ENCODE measurements around the gene TFB1M. TPM values are rescaled to one million over a fixed set of nuclear protein-coding genes. Genes with fewer than 3 reads are reported as not detected.

The TFB1M gene
- total RNA-seq, 1 experiment from 2014 or later, result 27.5 TPM

DNA sequence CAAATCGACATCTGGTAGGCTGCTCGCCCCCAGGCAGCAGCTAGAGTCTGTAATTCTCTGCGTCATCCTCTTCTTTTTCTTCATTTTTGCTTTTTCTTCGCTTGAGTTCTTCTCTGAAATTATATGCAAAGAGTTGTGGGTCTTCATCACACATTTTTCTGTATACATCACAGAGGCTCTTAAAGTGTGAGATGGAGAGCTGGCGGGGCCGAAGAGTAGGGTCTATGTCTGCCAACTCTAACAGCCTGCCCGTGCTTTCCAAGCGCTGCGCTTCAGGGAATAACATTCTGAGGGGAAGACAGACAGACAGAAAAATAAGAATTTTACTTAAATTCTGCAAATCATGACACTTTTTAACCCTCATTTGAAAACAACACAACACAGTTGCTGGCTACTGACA is 56.5 kb downstream of the TFB1M start:
- in situ Hi-C loops (cut with HindIII; ENCODE audit: low pct_unique_long_range_greater_than_20kb, low sequenced_read_pairs), result no loop called here
- no peak for DNase-seq (ENCODE audit: low read depth, low spot score)

DNA sequence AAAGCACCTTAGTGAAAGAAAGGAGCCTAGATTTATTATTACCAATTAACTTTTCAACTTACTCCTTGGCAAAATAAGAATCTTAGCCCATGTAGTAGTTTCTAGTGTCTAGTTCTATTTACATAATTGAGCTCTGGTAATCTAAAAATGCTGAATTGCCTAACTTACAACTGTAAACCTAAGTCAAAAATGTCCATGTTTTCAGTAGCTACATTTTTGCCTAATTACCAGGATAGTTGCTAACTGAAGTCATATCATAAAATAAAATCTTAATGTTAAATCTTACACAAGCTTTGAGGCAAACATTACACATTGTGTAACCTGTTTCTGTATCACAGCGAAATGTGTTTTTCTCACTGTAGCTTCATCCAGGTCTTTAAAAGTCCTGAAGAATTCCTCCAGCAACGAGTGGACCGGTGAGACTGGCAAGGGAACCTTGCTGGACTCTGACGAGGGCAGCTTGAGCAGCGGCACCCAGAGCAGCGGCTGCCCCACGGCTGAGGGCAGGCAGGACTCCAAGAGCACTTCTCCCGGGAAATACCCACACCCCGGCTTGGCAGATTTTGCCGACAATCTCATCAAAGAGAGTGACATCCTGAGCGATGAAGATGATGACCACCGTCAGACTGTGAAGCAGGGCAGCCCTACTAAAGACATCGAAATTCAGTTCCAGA is 58.0 kb downstream of the TFB1M start:
- DNase-seq (ENCODE audit: low read depth, low spot score), result no peak
- in situ Hi-C loops (cut with HindIII; ENCODE audit: low pct_unique_long_range_greater_than_20kb, low sequenced_read_pairs), result no loop called here

DNA sequence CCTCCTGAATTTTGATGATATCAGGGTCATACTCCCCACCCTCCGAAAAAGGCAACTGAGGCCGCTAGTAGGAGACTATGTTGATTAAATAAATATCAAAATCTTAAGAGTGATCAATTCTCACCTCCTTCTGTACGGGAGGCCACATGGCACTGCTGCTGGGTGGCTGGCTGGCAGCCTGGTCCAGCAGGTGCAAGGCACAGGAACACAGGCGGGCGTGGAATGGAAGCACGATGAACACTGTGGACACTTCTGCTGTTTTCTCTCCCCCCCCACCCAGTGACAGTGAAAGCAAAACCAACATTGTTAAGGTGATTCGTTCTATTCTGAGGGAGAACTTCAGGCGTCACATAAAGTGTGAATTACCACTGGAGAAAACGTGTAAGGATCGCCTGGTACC is 60.1 kb downstream of the TFB1M start:
- DNase-seq (ENCODE audit: low read depth, low spot score), result no peak
- in situ Hi-C loops (cut with HindIII; ENCODE audit: low pct_unique_long_range_greater_than_20kb, low sequenced_read_pairs), result no loop called here

DNA sequence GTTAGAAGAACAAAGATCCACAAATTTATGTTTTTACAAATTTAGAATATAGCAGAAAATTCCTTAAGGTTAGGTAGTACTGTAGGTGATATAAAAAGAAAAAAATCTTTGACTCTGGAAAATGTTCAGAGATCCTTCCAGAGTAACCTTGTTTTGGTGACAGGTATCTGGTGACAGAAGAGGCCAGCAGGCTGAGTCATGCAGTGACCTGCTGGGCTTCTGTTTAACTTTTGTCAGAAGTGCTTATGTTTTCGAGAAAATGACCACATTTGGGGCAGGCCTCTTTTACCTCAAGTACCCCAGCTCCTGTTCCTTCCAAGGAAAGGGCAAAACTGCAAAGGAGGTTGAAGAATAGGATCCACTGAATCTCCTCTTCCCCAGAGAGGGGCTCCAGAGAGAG is 60.9 kb downstream of the TFB1M start:
- in situ Hi-C loops (cut with HindIII; ENCODE audit: low pct_unique_long_range_greater_than_20kb, low sequenced_read_pairs), result no loop called here
- DNase-seq (ENCODE audit: low read depth, low spot score), result no peak

DNA sequence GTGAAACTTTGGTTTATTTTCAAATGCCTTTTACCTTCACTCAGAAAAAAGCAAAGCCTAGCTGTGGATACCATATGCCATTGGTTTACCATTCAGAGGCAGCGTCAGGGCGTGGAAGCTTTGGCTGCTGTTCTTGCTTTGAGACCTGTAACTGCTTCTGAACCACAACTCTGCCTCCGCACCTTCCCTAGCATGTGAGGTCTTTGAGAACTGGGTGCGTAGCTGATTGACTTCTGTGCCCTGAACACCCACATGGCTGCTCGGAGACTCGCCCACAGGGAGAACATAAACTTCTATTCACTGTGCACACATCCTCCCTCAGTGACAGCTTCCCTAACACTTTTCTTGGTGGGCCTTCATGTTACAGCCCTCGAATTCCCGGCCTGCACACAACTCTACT is 61.7 kb downstream of the TFB1M start:
- in situ Hi-C loops (cut with HindIII; ENCODE audit: low pct_unique_long_range_greater_than_20kb, low sequenced_read_pairs), result no loop called here
- DNase-seq (ENCODE audit: low read depth, low spot score), result no peak

DNA sequence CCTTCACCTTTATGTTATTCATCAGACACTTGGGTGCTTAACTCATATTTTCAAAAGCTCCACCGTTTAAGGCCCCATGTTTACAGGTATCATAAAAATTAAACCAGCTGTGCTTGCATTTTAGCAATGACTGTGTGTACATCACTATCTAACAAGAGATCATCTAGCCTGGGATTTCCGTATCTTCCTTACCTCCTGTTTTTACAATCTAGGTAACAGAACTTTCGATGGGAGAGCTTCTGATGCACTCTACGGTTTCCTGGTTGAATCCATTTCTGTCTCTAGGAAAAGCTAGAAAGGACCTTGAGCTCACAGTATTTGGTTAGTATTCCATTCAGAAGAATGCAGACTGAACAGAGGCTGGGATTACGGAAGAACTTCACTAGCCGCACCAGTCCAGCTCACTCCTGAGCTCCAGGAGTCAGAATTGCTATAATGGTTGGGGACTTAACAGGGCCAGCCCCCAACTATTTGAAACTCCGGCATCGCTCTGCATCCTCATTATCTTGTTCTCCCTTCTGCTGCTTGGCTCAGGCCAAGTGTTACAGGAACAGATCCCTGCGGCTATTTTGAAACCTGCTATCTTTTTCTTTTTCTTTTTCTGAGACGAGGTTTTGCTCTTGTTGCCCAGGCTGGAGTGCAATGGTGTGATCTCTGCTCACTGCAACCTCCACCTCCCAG is 63.4 kb downstream of the TFB1M start:
- in situ Hi-C loops (cut with HindIII; ENCODE audit: low pct_unique_long_range_greater_than_20kb, low sequenced_read_pairs), result no loop called here
- DNase-seq (ENCODE audit: low read depth, low spot score), result no peak

DNA sequence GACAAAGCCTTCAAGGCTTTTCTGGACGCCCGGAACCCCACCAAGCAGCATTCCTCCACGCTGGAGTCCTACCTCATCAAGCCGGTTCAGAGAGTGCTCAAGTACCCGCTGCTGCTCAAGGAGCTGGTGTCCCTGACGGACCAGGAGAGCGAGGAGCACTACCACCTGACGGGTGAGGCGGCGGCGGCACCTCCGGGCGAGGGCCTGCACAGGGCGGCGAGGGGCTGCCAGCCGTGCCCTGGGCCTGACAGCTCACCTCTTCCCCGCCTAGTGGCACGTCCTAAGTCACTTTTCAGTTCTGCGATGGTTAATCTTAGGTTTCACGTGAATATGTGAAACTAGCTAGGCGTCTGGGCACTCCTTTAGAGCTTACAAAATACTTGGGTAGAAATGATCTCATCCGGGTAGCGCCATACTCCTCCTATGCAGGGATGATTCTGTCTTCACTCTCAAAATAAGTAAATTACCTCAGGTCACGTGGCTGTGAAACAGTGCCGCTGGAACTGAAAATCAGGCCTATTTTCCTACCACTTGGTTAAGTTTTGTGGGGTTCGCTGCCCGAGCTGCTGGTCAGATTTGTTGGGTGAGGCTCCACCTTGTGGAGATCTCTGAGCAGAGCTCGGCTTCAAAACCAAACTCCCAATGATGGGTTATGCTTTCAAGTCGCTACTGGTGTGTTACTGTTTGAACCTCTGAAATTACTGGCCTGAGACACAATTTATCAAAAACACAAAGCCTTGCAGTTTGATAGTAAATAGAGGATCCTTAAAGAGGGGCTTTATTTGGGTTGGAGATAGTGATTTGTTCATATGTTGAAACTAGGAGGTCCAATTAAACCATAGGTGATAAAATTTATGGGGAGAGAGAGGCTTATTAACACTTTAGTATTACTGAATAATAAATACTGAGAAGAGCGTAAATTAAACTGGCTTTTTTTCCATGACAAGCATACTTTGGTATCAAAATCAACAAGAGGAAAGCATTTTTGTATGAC is 66.0 kb downstream of the TFB1M start:
- DNase-seq (ENCODE audit: low read depth, low spot score), result peak; percentile 50
- in situ Hi-C loops (cut with HindIII; ENCODE audit: low pct_unique_long_range_greater_than_20kb, low sequenced_read_pairs), result no loop called here

DNA sequence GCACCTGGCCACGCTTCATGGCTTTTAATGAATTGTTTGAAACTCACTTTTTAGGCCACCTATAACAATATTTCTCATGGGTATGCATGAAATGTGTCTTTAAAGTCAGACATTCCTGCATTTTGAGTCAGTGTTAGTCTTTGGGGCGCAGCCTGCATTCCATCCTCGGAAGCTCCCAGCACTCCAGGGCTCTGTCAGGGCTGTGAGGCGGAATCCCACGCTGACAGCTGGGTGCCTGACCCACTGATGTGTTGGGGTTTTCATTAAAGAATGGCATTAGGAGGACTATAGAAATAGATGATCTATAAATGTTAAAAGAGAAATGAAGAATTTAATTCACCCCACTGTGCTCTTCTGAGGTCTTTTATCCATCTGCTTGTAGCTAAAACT is 66.7 kb downstream of the TFB1M start:
- in situ Hi-C loops (cut with HindIII; ENCODE audit: low pct_unique_long_range_greater_than_20kb, low sequenced_read_pairs), result no loop called here
- DNase-seq (ENCODE audit: low read depth, low spot score), result no peak

DNA sequence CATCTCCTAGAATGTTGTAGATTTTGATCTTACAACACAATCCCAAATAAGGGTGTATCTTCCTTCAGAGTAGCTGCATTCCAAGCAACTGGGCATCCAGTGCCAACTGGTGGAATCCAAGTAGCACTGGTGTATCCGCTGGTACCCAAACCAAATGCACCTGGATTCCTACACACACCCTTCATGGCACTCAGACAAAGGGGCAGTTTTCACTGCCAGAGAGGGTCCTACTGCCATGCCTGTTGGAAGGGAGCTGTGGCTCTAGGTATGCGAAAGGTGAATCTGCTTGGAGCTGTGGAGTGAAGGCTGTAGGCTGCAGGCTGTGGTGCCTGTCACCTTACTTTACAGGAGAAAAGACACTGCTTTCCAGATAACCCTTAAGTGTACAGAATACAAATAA is 67.5 kb downstream of the TFB1M start:
- no peak for DNase-seq (ENCODE audit: low read depth, low spot score)
- in situ Hi-C loops (cut with HindIII; ENCODE audit: low pct_unique_long_range_greater_than_20kb, low sequenced_read_pairs), result no loop called here

DNA sequence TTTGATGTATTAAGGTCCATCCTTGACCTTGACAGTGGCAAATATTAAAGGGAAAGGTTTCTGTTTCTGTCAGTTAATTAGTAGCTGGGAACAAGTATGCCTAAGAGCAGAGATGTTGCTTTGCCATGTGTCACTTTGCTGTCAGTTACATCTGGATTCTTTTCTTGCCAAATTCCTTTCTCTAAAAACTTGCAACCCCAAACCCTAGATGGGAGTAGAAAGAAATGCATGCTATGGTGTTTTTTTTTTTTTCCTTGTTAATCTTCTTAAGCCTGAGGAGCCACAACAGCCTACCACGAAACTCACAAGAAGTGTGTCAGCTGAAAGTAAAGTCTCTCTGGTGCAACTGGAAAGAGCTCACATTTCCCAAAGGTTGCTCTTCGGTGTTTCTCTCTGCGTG is 68.5 kb downstream of the TFB1M start:
- no peak for DNase-seq (ENCODE audit: low read depth, low spot score)
- in situ Hi-C loops (cut with HindIII; ENCODE audit: low pct_unique_long_range_greater_than_20kb, low sequenced_read_pairs), result no loop called here

DNA sequence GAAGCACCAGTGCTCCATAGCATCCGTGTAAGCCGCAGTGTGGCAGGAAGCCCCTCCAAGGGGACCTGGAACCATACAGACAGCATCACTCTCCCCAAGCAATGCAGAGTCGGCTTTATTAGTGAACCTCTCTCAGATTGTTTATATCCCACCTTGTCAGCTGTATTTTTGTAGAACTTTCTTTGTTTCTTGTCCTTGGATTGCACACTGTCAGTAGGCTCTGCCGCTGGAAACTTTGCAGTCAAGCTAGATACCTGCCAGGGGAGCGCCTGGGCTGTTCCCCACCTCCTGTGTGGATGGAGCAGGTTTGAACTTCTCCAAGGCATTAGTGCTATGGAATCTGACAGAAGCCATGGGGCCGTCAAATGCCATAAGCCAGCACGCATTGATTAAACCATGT is 69.1 kb downstream of the TFB1M start:
- in situ Hi-C loops (cut with HindIII; ENCODE audit: low pct_unique_long_range_greater_than_20kb, low sequenced_read_pairs), result no loop called here

DNA sequence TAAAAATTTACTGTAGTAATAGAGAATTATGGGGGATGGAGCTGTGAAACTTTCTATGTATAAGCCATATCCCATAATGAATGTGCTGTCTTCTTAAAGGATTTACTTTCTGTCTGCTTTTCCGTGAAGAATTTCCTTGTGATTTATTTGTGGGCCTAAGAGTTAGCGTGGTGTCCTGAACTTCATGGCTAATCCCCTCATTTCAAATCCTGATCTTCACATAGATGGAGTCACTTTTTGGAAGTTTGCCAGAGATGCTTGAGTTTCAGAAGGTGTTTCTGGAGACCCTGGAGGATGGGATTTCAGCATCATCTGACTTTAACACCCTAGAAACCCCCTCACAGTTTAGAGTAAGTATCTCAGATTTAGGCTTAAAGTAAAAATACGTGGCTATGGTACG is 69.8 kb downstream of the TFB1M start:
- DNase-seq (ENCODE audit: low read depth, low spot score), result no peak
- in situ Hi-C loops (cut with HindIII; ENCODE audit: low pct_unique_long_range_greater_than_20kb, low sequenced_read_pairs), result no loop called here

More for the DNA sequence above, 69.1 kb downstream of the TFB1M start:
- DNase-seq (ENCODE audit: low read depth, low spot score), result no peak

DNA sequence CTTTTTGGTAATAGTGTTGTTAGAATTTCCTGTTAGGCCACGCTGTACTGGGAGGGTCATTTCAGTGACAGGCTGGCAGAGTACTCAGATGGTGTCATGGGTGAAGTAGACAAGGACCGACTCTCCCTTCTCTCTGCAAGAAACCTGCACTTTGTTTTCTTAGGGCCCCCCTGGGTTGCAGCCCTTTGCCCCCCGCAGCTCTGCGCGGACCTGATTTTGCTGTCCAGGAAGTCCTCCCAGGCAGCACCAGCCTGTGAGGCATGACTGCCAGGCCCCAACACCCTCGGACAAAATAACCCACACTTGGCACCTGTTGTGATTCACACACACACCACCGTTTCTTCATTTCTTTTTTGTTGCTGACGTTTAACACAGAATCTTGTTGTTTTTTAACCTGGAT is 72.3 kb downstream of the TFB1M start:
- in situ Hi-C loops (cut with HindIII; ENCODE audit: low pct_unique_long_range_greater_than_20kb, low sequenced_read_pairs), result no loop called here
- DNase-seq (ENCODE audit: low read depth, low spot score), result no peak

DNA sequence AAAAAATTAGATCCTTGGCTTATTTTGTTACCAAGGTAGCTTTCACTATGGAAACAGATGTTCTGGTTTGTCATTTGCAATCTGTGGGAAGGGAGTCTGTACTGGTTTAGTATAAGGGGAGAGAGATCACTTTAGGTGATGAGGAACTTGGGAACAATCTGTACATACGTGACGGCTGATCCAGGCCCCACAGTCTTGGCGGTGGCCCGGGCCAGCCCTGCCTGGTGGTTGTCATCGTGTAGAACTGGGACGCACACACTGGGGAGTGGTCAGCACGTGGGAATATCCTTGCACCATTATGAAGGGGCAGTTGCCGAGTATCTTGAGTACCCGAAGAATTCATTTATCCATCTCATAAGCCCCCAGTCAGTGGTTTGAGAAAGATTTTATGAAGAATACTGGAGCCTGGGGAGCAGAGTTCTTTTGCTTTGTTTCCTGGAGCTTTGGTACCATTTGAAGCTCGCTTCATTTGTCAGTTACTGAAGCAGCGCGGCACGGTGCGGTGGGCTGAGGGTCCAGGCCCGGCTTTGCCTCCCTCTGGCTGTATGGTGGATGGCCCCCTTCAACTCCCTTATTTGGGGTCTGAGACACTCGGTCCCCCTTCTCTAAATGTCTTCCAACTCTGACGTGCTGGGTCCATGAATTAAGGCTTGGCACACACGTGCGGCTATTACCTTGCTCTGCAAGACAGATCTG is 73.2 kb downstream of the TFB1M start:
- in situ Hi-C loops (cut with HindIII; ENCODE audit: low pct_unique_long_range_greater_than_20kb, low sequenced_read_pairs), result no loop called here
- no peak for DNase-seq (ENCODE audit: low read depth, low spot score)

DNA sequence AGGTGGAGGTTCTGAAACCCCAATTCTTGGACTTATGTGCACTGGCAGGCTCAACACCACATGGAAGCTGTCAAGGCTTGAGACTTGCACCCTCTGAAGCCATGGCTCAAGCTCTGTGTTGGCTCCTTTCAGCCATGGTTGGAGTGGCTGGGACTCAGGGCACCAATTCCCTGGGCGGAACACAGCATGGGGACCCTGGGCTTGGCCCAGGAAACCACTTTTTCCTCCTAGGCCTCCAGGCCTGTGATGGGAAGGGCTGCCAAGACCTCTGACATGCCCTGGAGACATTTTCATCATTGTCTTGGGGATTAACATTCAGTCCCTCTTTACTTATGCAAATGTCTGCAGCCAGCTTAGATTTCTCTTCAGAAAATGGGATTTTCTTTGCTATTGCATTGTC is 76.7 kb downstream of the TFB1M start:
- in situ Hi-C loops (cut with HindIII; ENCODE audit: low pct_unique_long_range_greater_than_20kb, low sequenced_read_pairs), result no loop called here
- DNase-seq (ENCODE audit: low read depth, low spot score), result no peak

DNA sequence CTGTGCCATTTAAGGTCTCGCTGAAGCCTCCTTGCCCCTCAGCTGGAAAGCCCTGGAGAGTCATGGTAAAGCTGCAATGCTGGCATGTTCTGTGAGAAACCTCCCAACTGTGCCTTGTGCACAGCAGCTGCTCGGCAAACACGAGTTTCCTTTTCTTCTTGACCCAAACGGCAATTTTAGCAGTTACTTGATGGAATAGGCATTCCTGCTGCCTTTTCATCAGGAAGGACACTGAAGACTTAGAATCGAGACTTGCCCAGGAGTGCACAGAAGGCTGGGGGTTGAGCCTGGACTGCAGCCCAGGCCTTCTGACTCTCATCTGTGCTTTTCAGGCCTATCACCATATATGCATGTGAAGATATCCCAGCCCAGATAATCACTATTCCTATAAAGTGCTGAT is 79.2 kb downstream of the TFB1M start:
- DNase-seq (ENCODE audit: low read depth, low spot score), result no peak
- in situ Hi-C loops (cut with HindIII; ENCODE audit: low pct_unique_long_range_greater_than_20kb, low sequenced_read_pairs), result no loop called here

DNA sequence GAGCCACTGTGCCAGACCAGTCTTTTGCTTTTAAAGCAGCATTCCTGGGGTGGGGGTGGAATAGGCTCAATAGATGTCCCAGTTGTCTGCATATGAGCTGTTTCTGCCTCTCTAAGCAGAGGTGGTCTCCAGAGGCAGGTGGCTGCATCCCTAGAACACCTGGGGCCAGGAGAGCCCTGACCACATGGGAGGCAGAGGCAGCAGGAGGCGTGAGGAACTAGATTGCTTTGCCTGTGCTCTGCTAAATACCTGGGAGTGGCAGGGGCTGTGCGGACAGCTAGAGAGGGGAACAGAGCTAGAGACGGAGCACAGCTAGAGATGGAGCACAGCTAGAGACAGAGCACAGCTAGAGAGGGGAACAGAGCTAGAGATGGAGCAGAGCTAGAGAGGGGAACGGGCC is 79.6 kb downstream of the TFB1M start:
- in situ Hi-C loops (cut with HindIII; ENCODE audit: low pct_unique_long_range_greater_than_20kb, low sequenced_read_pairs), result no loop called here
- no peak for DNase-seq (ENCODE audit: low read depth, low spot score)

DNA sequence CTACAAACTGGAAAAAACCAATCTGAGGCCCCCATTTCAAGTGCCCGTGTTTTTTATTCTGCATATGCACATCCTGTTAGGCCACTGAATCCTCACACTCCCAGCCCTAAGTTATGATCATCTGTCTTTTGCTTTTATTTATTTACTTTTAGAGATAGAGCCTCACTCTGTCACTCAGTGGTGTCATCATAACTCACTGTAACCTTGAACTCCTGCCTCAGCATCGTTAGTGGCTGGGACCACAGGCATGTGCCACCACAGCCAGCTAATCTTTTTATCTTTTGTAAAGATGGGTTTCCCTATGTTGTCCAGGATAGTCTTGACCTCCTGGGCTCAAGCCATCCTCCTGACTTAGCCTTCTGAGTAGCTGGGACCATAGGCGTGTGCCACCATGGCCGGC is 80.1 kb downstream of the TFB1M start:
- in situ Hi-C loops (cut with HindIII; ENCODE audit: low pct_unique_long_range_greater_than_20kb, low sequenced_read_pairs), result no loop called here
- no peak for DNase-seq (ENCODE audit: low read depth, low spot score)
